Smooth muscle cell (in vitro differentiated cells): ENCODE measurements around the gene ADIPOQ. TPM values are rescaled to one million over a fixed set of nuclear protein-coding genes. Genes with fewer than 3 reads are reported as not detected.

ENCODE experiments used
- DNase-seq: peaks from one replicate; lab custom pipeline; 2025; ENCODE audit not compliant: unreplicated experiment; lab: John Stamatoyannopoulos, UW
- H2AFZ ChIP-seq: fragments of 200-600 bp; sonication (generic); 2 replicates; pipeline ENCODE4 v1.6.0; 2016; ENCODE audit warnings: antibody characterized with exemption, low read depth, mild to moderate bottlenecking
- H3F3A ChIP-seq: fragments of 200-600 bp; sonication (generic); 2 replicates; pipeline ENCODE4 v1.6.0; 2017; ENCODE audit warnings: antibody characterized with exemption, low read depth
- H3K27ac ChIP-seq: fragments of 200-600 bp; sonication (generic); 2 replicates; pipeline ENCODE4 v1.5.1; 2016; ENCODE audit warnings: low read depth, mild to moderate bottlenecking
- H3K27me3 ChIP-seq: fragments of 200-600 bp; sonication (generic); 2 replicates; pipeline ENCODE4 v1.6.1; 2016; ENCODE audit warnings: low read depth, mild to moderate bottlenecking
- H3K36me3 ChIP-seq: fragments of 200-600 bp; sonication (generic); 2 replicates; pipeline ENCODE4 v1.5.1; 2016; ENCODE audit warnings: low read depth
- H3K4me1 ChIP-seq: fragments of 200-600 bp; sonication (generic); 2 replicates; pipeline ENCODE4 v1.5.1; 2016; ENCODE audit warnings: low read depth
- H3K4me2 ChIP-seq: fragments of 200-600 bp; sonication (generic); 2 replicates; pipeline ENCODE4 v1.6.0; 2016; ENCODE audit warnings: mild to moderate bottlenecking
- H3K4me3 ChIP-seq: fragments of 200-600 bp; sonication (generic); 2 replicates; pipeline ENCODE4 v1.5.1; 2016; ENCODE audit warnings: mild to moderate bottlenecking
- H3K79me2 ChIP-seq: fragments of 200-600 bp; sonication (generic); 2 replicates; pipeline ENCODE4 v1.6.0; 2016; ENCODE audit warnings: low read depth, mild to moderate bottlenecking
- H3K9ac ChIP-seq: fragments of 200-600 bp; sonication (generic); 2 replicates; pipeline ENCODE4 v1.6.0; 2016; ENCODE audit warnings: low read depth
- H3K9me3 ChIP-seq: fragments of 200-600 bp; sonication (generic); replicated peaks from 2 replicates; pipeline ENCODE4 v1.5.1; 2016; ENCODE audit warnings: low read depth
- H4K20me1 ChIP-seq: fragments of 200-600 bp; sonication (generic); 2 replicates; pipeline ENCODE4 v1.6.0; 2016; ENCODE audit warnings: low read depth
- CTCF ChIP-seq: fragments of 200-600 bp; sonication (generic); IDR thresholded peaks from 2 replicates; pipeline ENCODE4 v1.5.1; 2017; ENCODE audit warnings: borderline replicate concordance, mild to moderate bottlenecking, antibody characterized with exemption; ENCODE audit not compliant: insufficient read depth, poor library complexity, severe bottlenecking
- WGBS: methylation state at CpG from one replicate; pipeline ENCODE4 v1.1.7; 2016; ENCODE audit warnings: low lambda C conversion rate; 5-methylcytosine and 5-hydroxymethylcytosine counted together
- polyA plus RNA-seq: library from polyadenylated mRNA; unstranded; fragments of >200 nt; fragmentation: Nextera tagmentation; extraction: Ambion mirVana; gene quantifications from 2 replicates; pipeline ENCODE4 v1.2.1, GENCODE V29; 2016
- total RNA-seq: library from RNA; depleted of rRNA; stranded (reverse); fragments of >200 nt; gene quantifications from 2 replicates; pipeline ENCODE4 v1.2.3, GENCODE V29; 2014

ADIPOQ gene
- total and polyA plus RNA-seq, 2 experiments from 2014 or later, result not detected

- no peaks in the 10 kb centered on the region for H3K79me2 ChIP-seq
- H3K9me3 ChIP-seq, result no peaks in the 10 kb centered on the region
- H3K4me1 ChIP-seq, result no peaks in the 10 kb centered on the region
- H3K27me3 ChIP-seq, result no peaks in the 10 kb centered on the region
- no peak overlapping the region for H3K27ac ChIP-seq
- H4K20me1 ChIP-seq, result no peaks in the 10 kb centered on the region
- WGBS, result 93% methylated on average over 4 of the region's 4 CpGs
- H3K4me2 ChIP-seq, result no peak overlapping the region
- TF ChIP-seq CTCF, result no peak
- no peaks in the 10 kb centered on the region for H3K36me3 ChIP-seq
- H3F3A ChIP-seq, result no peaks in the 10 kb centered on the region
- H3K9ac ChIP-seq, result no peak overlapping the region
- H2AFZ ChIP-seq, result no peak overlapping the region
- no peak for DNase-seq
- no peak overlapping the region for H3K4me3 ChIP-seq
Observed at GRCh38 chr3:186896006-186896405, 53.5 kb downstream of the ADIPOQ start.

GRCh38 chr3:186896875-186897274 is 54.4 kb downstream of the ADIPOQ start:
- no peaks in the 10 kb centered on the region for H3K9me3 ChIP-seq
- no peak overlapping the region for H3K27ac ChIP-seq
- H4K20me1 ChIP-seq, result no peaks in the 10 kb centered on the region
- no peak overlapping the region for H3K4me3 ChIP-seq
- WGBS, result 68% methylated on average over 4 of the region's 4 CpGs
- H3K79me2 ChIP-seq, result no peaks in the 10 kb centered on the region
- H3K27me3 ChIP-seq, result no peaks in the 10 kb centered on the region
- no peaks in the 10 kb centered on the region for H3K4me1 ChIP-seq
- TF ChIP-seq CTCF, result no peak
- no peak overlapping the region for H3K4me2 ChIP-seq
- no peaks in the 10 kb centered on the region for H3F3A ChIP-seq
- no peak for DNase-seq
- H3K9ac ChIP-seq, result no peak overlapping the region
- H3K36me3 ChIP-seq, result no peaks in the 10 kb centered on the region
- no peak overlapping the region for H2AFZ ChIP-seq

GRCh38 chr3:186901135-186901734 is 58.7 kb downstream of the ADIPOQ start:
- Histone ChIP-seq H3K79me2 (no peaks in the 10 kb centered on the region), H3K9me3 (no peaks in the 10 kb centered on the region), H3K4me2 (no peak overlapping the region), H3K27me3 (no peaks in the 10 kb centered on the region), H3K9ac (no peak overlapping the region), H3K4me3 (no peak overlapping the region), H2AFZ (no peak overlapping the region), H3K36me3 (no peaks in the 10 kb centered on the region), H3F3A (peaks cover 4% of the 10 kb centered on the region), H4K20me1 (no peaks in the 10 kb centered on the region), H3K27ac (no peak overlapping the region), H3K4me1 (no peaks in the 10 kb centered on the region)
- 92% methylated on average over 1 of the region's 1 CpG for WGBS
- TF ChIP-seq CTCF, result no peak
- no peak for DNase-seq

GRCh38 chr3:186902154-186902553 is 59.6 kb downstream of the ADIPOQ start:
- whole genome bisulfite sequencing, result 49% methylated on average over 3 of the region's 3 CpGs
- DNase-seq, result no peak
- no peaks in the 10 kb centered on the region for H3K9me3 ChIP-seq
- no peaks in the 10 kb centered on the region for H3K36me3 ChIP-seq
- H3K27ac ChIP-seq, result no peak overlapping the region
- H4K20me1 ChIP-seq, result no peaks in the 10 kb centered on the region
- TF ChIP-seq CTCF, result no peak
- H3K9ac ChIP-seq, result no peak overlapping the region
- no peak overlapping the region for H3K4me3 ChIP-seq
- no peaks in the 10 kb centered on the region for H3K4me1 ChIP-seq
- peaks cover 4% of the 10 kb centered on the region for H3F3A ChIP-seq
- no peak overlapping the region for H3K4me2 ChIP-seq
- H2AFZ ChIP-seq, result no peak overlapping the region
- no peaks in the 10 kb centered on the region for H3K27me3 ChIP-seq
- no peaks in the 10 kb centered on the region for H3K79me2 ChIP-seq
